ENCODE data around the gene CCKAR.

DNA sequence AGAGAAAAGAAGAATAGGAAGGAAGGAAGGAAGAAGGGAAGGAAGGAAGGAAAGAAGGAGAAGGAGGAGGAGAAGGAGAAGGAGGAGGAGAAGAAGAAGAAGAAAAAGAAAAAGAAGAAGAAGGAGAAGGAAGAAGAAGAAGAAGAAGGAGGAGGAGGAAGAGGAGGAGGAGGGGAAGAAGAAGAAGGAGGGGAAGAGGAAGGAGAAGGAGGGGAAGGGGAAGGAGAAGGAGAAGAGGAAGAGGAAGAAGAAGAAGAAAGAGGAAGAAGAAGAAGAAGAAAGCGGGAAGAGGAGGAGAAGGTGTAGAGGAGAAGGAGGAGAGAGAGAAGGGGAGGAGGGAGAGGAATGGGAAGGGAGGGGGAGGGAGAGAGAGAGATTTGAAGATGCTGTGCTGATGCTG is 22.6 kb downstream of the CCKAR start:
- TF ChIP-seq, protein P1, sequence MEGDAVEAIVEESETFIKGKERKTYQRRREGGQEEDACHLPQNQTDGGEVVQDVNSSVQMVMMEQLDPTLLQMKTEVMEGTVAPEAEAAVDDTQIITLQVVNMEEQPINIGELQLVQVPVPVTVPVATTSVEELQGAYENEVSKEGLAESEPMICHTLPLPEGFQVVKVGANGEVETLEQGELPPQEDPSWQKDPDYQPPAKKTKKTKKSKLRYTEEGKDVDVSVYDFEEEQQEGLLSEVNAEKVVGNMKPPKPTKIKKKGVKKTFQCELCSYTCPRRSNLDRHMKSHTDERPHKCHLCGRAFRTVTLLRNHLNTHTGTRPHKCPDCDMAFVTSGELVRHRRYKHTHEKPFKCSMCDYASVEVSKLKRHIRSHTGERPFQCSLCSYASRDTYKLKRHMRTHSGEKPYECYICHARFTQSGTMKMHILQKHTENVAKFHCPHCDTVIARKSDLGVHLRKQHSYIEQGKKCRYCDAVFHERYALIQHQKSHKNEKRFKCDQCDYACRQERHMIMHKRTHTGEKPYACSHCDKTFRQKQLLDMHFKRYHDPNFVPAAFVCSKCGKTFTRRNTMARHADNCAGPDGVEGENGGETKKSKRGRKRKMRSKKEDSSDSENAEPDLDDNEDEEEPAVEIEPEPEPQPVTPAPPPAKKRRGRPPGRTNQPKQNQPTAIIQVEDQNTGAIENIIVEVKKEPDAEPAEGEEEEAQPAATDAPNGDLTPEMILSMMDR (IDR thresholded peaks at IDR 0.05): no peak
- no peak for TF ChIP-seq POLR2A (IDR thresholded peaks at IDR 0.05)

Measured in prostate gland (tissue), 2 donors.